ENCODE results near the gene CRCP.
A peak's percentile ranks its signal among the peaks of the same experiment; 100 is the strongest.

The CRCP gene

DNA sequence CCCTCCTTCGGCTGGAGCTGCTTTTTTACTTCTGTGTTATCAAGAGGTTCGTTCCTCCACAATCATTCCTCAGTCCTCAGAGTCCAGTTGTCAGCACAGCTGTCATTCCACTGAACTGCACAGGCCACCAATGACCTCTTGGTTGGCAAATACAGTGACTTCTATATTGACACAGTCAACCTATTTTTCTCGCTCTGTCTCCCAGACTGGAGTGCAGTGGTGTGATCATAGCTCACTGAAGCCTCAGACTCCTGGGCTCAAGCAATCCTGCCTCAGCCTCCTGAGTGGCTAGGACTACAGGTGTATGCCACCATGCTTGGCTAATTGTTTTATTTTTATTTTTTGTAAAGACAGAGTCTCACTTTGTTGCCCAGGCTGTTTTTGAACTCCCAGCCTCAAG, 27.7 kb downstream of the CRCP start:
- no peak overlapping the region for H3K27ac ChIP-seq
- TF ChIP-seq ZFX (IDR thresholded peaks at IDR 0.05; ENCODE audit: borderline replicate concordance), result no peak
- TF ChIP-seq, protein P1, sequence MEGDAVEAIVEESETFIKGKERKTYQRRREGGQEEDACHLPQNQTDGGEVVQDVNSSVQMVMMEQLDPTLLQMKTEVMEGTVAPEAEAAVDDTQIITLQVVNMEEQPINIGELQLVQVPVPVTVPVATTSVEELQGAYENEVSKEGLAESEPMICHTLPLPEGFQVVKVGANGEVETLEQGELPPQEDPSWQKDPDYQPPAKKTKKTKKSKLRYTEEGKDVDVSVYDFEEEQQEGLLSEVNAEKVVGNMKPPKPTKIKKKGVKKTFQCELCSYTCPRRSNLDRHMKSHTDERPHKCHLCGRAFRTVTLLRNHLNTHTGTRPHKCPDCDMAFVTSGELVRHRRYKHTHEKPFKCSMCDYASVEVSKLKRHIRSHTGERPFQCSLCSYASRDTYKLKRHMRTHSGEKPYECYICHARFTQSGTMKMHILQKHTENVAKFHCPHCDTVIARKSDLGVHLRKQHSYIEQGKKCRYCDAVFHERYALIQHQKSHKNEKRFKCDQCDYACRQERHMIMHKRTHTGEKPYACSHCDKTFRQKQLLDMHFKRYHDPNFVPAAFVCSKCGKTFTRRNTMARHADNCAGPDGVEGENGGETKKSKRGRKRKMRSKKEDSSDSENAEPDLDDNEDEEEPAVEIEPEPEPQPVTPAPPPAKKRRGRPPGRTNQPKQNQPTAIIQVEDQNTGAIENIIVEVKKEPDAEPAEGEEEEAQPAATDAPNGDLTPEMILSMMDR (IDR thresholded peaks at IDR 0.05), result no peak

DNA sequence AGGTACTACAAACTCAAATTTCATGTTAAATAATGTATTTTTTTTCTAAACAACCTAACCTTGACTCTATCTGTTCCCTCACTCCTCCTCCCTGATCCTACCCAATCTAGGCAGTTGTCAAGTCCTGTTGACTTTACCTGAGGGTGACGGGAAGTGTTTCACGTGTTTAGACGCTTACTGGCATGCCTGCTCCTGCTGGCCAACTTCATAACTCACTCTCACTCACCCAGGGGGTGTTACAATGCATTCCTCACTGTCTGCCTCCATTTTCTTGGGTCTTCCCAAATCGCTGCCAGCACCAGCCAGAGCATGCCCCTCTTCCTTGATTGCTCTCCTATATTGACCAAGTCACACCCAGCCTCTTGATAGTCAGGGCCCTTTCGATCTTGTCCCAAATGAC, 28.3 kb downstream of the CRCP start:
- no peak overlapping the region for H3K27ac ChIP-seq
- TF ChIP-seq ZFX (IDR thresholded peaks at IDR 0.05; ENCODE audit: borderline replicate concordance), result no peak
- TF ChIP-seq, protein P1 (IDR thresholded peaks at IDR 0.05), result no peak

DNA sequence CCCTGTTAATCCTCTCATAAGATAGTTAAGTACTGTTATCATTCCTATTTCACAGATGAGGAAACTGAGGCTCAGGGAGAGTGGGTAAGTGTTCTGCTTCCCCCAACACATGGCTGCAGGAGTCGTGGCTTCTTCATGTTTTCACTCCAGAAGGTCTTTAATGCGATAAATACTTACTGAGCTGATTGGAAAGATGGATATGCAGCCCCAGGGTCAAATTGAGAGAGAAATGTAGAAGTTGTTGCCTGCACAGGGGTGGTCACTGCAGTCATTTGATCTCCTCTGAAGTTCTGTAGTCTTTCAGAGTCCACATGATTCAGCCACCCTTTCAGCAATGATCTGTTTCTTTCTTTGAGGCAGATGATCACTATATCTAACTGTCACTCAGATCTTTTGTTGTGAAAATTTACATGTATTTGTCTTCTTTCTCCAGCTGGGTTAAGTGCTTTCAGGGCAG, 29.3 kb downstream of the CRCP start:
- TF ChIP-seq, protein P1 (IDR thresholded peaks at IDR 0.05), result no peak
- no peak overlapping the region for H3K27ac ChIP-seq

DNA sequence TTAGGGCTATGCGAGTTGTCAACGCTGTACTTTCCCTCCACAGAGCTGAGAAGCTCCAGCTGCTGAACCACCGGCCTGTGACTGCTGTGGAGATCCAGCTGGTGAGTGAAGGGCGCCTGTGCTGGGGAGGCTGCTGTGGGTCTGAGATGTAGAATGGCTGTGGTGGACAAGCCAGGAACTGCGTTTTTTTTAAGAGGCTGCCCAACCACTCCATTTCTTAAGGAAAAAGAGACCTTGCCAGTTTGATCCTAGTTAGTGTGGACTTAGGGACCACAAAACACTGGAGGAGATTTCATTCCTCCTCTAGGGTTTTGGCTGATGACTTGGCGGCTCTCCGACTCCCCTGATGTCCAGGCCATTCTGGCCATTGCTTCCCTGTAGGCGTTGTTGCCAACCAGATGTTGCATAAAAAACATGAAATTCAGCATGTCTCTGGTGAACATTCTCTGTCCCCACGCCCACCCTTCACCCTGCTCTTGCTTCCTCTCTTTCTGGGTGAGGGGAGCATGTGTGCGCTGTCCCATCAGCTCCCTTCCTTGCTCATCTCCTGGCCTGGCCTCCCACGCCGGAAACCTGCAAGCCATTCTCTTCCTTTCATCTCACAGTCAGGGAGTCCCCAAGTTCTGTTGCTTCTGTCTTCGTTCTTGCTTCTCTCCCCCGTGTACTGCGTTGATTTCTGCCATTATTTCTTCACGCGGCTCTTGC, 30.9 kb downstream of the CRCP start:
- H3K27ac ChIP-seq, result no peak overlapping the region; the same call in 1 of the 2 replicates
- TF ChIP-seq, protein P1 (IDR thresholded peaks at IDR 0.05), result 0 out of 2 replicates have a peak, but pooled peaks have one; percentile 4
- TF ChIP-seq ZFX (IDR thresholded peaks at IDR 0.05; ENCODE audit: borderline replicate concordance), result no peak

DNA sequence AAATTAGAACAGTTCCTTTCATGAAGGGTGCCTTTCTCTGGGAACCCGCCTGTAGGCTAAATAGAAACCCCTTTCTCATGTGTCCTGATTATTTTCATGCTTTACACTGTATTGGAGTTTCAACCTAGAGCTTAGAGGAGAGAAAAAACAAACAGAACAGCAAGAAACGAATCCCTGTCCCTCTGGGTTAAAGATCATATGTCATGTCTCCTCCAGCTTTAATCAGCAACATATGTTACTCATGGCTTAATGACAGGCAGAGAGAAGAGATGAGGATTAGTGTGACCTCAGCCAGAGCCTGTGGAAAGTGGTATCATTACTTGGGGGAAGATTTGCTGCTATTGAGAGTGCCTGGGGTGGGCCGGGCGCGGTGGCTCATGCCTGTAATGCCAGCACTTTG, 32.1 kb downstream of the CRCP start:
- H3K27ac ChIP-seq, result no peak overlapping the region
- no peak for TF ChIP-seq ZFX (IDR thresholded peaks at IDR 0.05; ENCODE audit: borderline replicate concordance)
- TF ChIP-seq, protein P1 (IDR thresholded peaks at IDR 0.05), result no peak

DNA sequence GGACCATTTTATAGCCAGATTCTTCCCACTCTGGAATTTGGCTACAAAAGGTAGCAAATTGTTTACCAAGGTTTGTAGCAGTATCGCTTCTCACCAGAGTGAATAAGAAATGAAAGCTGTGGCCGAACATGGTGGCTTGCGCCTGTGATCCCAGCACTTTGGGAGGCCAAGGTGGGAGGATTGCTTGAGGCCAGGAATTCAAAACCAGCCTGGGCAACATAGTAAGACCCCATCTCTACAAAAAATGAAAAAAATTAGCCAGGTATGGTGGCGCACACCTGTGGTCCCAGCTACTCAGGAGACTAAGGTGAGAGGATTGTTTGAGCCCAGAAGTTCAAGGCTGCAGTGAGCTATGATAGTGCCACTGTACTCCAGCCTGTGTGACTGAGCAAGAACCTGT, 33.0 kb downstream of the CRCP start:
- H3K27ac ChIP-seq, result peak overlapping the region; percentile 14; the same call in 1 of the 2 replicates

DNA sequence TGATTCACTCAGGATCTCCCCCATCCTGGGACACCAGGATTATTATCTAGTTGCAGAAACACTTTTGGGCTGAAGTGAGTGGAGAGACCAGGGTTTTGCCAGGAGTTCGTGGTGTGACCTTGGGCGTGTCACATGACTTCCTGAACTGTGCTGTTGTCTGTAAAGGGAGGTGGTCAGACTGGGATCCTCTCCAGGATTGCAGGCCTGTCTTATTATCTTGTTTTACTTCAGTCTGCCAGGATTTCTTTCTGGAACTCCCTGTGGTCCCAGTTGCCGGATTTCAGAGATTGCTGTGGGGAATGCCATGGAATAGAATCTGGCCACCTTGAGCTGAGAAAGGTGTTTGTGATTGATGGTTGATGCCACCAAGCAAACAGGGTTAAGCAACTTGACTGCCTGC, 35.8 kb downstream of the CRCP start:
- peak overlapping the region; percentile 14; the same call in 1 of the 2 replicates for H3K27ac ChIP-seq

More for the DNA sequence above, 35.8 kb downstream of the CRCP start:
- TF ChIP-seq ZFX (IDR thresholded peaks at IDR 0.05; ENCODE audit: borderline replicate concordance), result no peak
- TF ChIP-seq, protein P1 (IDR thresholded peaks at IDR 0.05), result no peak
